NCI-H2227 (cell line): ENCODE results near the gene STAG2.

Source experiments
- DNase-seq: peaks from one replicate; lab custom pipeline; 2025; ENCODE audit not compliant: unreplicated experiment; lab: John Stamatoyannopoulos, UW

The STAG2 gene

DNA sequence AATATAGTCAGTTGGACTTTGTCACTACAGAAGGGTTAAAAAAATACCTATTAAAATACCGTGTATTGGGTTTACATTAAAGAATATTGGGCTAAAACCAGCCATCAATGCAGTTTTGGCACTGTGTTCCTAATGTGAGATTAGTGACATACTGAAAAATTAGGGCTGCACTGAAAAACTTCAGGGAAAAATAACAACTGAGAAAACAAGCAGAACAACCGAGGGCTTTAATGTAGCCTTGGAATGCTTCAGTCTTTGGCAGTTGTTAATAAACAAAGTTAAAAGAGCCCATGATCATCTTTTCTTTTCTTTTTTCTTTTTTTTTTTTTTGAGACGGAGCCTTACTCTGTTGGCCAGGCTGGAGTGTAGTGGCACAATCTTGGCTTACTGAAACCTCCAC lies 12.4 kb downstream of the STAG2 start:
- no peak for DNase-seq

DNA sequence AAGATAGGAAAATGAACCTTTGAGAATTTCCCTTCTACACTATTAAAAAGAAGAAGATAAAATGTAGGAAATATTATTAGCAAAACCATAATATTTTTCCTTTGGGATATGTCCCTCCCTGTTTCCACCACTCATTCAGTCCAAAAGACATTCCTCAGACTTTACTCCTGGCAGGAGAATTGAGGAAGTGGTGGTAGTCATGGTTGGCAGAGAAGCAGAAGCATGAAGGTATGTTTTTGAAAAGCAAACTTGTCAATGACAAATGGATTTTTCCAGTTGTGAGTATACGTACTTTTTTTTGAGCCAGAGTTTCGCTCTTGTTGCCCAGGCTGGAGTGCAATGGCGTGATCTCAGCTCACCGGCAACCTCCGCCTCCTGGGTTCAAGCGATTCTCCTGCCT lies 13.7 kb downstream of the STAG2 start:
- no peak for DNase-seq

DNA sequence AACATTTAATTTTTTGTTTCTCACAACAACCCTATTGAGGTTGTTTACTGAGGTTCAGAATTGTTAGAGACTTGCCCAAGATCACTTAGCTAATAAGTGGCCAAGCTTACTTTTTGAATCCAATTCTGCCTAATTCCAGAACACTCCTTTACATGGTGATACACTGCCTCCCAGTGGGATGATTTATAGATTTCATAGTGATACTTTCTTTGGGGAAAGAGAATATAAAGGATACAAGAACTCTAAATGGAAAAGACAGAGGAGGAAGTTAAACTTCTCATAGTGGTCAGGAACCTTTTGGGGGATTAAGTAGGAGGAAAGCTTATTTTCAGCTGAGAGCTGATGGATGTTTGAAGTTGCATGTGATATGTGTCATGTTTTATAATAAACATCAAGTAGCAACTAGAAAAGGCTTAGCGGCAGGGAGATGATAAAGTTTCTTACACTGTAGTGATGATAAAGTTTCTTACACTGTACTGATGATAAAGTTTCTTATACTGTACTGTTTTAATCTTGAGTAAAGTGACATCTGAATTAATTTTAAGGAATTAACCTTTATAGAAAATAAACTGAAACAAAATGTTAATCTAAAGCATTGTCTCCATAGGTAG lies 15.3 kb downstream of the STAG2 start:
- DNase-seq: peak; percentile 47

DNA sequence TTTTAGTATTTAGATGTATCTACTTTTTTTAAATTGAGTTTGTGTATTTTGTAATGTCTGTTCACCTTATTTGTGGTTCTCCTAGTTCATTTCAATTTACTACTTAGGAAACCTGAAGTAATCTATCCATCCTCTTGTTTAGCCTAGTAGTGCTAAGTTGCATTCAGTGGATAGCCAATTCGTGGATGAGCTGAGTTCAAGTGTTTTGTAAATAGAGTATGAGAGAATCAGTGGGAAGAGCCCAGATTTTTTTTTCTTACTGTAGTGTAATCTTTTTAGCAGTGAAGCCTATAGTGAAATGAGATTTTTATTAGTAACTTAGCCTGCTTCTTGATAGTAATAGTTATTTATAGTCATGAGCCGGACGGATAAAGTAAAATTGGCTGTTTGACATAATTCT lies 21.7 kb downstream of the STAG2 start:
- DNase-seq: no peak

DNA sequence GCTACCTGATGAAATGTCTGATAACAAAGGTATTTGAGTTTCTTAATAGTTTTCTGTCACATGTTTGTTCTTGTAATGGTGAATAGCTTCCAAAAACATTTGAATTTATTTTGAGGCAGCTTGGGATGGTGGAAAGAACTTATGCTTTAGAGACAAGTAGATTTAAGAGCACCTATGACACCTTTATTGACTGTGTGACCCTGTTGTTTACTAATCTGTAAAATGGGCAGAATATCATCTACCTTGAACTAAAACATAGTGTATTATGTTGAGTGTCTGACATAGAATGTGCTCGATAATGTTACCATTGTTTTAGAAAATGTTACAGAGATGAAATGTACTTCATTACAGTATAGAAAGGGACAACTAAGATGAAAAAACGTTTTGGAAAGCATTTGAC lies 24.9 kb downstream of the STAG2 start:
- no peak for DNase-seq

DNA sequence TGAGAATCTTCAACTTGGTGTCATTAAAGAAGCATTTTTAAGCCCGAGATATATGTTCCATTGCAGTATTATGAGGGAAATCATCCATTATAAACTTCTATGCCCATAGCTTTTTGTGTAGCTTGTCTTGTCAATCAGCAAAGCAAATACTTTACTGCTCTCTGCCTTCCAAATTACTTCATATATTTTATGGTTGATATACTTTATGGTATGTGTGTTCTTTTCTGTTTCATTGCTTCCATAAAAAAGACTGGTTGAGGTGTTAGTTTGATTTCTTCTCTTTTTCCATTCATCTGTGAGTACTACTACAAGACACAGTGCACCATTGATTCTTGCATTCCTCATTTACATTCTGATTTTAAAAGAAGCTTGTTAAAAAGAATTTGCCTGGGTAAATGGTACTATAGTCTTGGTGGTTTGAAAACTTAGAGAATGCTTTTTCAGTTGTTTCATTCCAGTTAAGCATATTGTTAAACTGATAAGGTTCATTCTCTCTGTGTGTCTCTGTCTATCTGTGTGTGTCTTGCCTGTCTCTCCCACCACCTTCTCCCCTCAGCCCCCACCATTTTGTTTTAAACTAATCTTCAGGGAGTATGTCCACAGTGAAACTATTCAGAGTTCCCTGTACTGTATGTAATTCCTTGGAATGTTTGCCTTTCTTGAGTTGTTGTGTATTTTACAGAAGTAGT lies 27.1 kb downstream of the STAG2 start:
- DNase-seq: no peak

DNA sequence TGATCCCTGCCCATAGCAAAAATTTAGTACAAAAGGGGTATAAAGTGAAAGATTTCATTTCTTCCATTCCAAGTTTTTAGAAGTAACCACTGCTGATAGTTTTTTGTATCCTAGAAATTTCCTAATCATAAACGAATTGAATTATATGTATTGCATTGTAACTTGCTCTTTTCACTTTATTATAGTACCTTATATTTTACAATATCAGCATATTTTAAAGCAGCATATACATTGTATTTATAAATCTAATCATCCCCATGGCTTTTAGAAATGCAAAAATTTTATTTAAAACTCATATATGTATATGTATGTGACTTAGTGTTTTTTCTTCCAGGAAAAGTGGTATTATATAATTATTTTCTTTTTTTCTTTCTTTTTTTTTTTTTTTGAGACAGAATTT lies 27.7 kb downstream of the STAG2 start:
- no peak for DNase-seq

DNA sequence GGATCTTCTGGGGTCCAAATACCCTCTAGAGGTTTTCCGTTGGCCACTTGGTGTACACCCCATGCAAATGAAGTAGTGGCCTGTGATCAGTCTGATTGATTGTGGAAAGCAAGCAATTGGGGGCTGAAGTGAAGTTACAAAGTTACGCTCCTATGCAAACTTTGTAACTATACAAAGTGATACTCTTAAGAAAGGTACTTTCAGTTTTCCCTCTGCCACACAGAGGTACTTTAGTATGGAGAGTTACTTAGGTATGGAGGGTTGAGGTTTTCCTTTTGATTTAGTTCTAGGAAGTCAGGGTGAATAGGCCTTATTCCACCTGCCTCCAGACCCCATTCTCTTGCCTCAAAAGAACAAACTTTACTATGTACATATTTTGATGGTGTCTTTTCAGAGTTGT lies 28.7 kb downstream of the STAG2 start:
- no peak for DNase-seq

DNA sequence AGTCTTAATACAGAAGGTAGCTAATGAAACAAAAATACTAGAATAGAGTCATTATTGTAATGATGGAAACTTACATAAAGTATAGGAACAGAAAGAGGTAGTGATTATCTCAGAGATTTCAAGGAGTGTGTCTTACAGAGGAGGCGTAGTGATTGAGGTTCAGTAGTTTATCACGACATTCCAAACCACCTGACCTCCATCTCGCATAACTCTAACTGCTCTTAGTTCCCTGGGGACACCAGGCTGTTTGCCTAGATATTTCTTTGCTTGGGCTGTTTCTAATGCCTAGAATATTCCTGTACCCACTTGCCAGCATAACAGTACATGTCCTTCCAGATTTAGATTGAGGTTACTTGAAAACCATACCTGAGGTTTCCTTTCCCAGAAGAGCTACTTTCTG lies 29.1 kb downstream of the STAG2 start:
- no peak for DNase-seq

DNA sequence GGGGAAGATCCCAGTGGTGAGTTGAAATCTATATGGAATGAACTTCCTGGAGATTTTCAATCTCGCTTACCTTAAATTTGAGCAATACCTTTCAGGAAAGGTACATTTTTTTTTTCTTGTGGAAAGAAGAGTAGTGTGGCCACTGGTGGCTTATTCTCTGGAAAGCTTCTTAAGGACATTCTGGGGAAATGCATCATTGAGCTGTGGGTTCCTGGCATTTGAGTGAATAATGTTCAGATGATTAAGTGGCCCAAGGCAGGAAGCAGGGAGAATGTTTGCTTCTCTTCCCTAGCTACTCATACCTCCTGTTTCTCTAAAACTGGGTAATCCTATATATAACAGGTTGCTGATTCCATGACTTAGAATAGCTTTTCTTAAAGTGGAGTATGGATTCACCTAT lies 31.8 kb downstream of the STAG2 start:
- no peak for DNase-seq

DNA sequence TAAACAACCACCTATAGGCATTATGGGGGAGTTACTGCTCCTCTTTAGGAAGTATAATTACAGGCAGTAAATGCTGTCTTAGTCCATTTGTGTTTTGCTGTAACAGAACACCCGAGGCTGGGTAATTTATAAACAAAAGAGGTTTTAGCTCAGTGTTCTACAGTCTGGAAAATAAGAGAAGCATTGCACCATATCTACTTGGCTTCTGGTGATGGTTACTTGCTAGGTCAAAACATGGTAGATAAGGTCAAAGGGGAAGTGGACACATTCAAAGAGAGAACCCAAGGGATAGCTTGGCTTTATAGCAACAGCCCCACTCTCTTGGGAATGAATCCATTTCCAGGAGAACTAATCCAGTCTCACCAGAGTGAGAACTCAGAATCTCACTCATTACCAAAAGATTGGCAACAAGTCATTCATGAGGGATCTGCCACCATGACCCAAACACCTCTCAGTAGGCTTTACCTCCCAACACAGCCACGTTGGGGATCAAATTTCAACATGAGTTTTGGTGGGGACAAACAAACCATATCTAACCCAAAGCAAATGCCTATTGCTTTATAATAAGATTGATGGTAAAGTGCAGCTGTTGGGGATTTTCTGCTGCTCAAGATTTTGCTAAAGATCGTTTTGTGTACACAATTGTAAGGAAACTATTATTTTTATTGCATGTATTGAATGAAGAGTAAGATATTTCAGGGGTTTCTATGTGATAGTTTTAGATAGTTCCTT lies 32.6 kb downstream of the STAG2 start:
- no peak for DNase-seq

DNA sequence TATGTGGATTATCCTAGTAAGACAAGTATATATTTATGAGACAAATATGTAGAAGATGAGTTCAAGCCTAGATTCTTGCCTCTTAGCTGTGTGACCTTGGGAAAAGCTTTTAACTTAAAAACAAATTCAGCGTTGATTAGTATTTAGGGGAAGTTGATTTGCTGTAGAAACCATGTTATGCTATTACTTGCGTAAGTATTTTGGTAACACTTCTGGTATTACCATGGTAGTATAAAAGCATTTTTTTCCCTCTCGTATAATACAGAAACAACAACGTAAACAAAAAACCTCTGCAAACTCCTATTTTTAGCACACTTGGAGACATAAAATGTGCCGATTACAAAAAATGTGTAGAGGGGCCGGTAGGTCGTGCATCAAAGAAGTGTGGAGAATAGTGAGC lies 33.2 kb downstream of the STAG2 start:
- no peak for DNase-seq

DNA sequence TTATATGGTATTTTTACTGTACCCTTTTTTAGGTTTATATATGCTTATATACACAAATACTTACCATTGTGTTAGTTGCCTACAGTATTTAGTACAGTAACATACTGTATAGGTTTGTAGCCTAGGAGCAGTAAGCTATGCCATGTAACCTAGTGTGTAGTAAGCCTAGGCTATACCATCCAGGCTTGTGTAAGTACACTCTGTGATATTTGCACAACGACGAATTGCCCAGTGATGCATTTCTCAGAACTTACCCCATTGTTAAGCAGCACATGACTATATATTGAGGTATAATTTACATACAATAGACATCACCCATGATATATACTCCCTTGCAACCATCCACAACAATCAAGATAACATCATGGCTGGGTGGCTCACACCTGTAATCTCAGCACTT lies 40.1 kb downstream of the STAG2 start:
- no peak for DNase-seq

DNA sequence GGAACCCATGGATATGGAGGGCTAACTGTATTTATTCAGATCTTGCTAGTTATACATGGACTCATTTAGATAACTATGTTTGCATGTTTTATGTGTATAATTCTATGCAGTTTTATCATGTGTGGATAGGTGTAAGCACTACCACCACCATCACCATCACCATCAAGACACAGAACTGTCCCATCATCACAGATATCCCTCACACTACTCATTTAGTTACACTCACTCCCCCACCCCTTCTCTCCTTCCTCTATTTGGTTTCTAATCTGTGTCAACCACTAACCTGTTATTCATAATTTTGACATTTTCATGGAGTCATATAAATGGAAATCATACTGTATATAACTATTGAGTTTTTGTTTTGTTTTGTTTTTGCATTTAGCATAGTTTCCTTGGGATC lies 43.7 kb downstream of the STAG2 start:
- DNase-seq: no peak

DNA sequence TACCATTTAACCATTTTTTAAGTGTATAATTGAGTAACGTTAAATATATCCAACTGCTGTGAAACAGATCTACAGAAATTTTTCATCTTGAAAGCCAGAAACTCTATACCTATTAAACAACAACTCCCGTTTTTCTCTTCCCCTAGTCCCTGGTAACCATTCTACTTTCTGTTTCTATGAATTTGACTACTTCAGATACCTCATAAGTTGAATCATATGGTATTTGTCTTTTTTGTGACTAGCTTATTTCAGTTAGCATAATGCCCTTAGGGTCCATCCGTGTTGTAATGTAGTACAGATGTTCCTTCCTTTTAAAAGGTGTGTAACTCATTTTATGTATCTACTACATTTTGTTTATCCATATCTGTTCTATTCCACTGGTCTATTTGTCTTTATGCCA lies 48.7 kb downstream of the STAG2 start:
- DNase-seq: no peak

DNA sequence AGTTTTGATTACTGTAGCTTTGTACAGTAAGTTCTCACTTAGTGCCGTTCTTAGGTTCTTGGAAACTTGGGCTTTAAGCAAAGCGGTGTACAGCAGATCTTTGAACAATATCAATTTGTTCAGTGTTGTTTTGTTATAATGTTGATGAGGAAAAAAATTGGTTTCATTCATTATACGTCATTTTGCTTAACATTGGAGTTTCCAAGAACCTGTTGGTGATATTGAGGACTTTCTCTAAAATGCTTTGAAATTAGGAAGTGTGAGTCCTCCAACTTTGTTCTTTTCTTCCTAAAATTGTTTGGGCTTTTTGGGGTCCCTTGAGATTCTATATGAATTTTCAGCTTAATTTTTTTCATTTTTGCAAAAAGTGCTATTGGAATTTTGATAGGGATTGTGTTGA lies 49.1 kb downstream of the STAG2 start:
- no peak for DNase-seq

DNA sequence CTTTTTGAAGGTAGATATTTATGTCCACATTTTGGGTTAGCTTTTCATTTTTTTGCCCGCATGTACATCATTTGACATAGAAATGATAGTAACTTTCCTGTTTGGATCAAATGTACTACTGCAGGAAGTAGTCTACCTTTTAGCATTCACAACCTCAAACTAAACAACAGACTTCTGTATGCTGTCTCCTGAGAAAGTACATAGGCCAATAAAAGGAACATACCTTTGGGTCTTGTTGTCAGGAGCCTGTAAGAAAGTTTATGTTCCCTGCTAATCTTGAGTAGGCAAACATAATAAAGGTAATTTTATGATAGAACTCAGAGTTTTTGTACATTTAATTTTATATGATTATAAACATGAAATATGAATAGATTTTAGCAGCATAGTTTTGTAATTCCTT lies 54.2 kb downstream of the STAG2 start:
- no peak for DNase-seq

DNA sequence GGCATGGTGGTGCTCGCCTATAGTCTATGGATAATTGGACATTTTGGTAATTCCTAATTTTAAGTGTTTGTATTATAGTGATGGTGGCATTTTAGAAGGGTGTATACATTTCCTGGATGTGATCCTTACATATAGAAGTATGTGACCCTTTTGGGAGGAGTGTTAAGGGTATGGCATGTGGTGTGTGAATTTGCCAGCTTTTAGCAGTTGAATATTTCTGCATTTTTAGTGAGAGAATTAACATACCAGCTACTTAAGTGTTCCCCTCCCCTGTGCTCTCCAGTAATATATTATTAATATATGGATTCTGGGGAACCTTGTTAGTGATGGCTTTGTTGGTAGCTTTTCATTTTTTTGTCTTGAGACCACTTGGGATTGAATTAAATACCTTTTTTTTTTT lies 55.3 kb downstream of the STAG2 start:
- DNase-seq: no peak

DNA sequence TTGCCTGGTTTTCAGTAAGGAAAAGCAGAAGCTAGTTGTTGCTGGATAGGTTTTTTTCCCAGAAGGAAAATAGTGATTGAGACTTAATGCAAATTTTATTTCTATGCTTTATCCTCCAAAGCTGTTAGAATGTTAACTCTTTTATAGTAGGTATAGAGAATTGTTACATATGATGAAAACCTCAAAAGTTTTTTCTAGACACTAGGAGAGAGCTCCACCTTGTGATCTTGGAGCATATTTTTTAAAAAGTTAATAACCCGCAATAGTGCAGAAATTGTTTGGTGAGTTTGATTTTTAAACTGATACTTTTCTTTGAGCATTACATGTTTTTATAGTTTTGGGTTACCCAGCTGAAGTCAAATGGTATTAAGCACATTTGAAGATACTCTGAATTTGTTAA lies 56.5 kb downstream of the STAG2 start:
- DNase-seq: no peak

DNA sequence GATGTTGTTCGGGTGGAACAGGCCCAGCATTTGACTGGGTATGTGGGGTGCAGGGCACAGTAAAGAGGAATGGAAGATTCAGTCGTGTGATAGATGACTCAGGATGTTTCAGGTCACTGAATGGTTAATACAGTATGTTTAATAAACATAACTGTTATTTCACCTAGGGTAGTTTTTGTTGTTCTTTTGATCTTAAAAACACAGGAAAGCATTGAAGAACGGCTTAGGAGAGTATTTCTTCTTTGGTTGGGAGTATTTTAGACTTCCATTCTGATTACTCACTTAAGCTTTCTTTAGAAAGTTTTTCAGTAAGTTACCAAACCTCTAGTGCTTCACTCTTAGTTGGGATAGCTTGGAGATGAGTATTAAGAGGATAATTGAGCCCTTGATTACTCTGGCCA lies 62.3 kb downstream of the STAG2 start:
- DNase-seq: no peak

DNA sequence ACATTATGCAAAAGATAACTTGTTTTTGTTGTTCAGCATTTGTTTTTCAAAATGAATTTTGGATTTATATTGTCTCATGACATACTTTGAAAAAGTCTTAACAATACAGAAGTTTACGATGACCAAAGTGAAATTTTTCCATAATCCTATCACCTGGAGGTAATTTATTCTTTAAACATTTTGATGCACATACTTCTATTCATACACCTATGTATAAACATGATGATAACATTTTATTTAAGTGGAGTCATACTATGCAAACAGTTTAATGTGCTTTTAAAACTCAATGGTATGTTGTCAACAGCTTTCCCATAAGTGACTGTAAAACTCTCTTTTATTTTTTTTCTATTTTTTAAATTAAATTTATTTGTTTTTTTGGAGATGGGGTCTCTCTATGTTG lies 65.0 kb downstream of the STAG2 start:
- no peak for DNase-seq

DNA sequence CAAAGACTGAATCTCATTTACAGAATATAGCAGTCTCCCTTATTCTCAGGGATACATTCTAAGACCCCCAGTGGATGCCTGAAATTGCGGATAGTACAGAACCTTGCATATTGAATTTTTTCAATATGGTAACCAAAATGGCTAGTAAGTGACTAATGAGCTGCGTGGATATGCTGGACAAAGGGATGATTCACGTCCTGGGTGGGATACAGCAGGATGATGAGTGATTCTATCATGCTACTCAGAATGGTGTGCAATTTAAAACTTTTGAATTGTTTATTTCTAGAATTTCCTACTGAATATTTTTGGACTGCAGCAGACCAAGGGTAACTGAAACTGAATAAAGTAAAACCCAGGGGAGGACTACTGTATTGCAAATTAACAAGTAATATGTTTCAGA lies 66.7 kb downstream of the STAG2 start:
- no peak for DNase-seq

DNA sequence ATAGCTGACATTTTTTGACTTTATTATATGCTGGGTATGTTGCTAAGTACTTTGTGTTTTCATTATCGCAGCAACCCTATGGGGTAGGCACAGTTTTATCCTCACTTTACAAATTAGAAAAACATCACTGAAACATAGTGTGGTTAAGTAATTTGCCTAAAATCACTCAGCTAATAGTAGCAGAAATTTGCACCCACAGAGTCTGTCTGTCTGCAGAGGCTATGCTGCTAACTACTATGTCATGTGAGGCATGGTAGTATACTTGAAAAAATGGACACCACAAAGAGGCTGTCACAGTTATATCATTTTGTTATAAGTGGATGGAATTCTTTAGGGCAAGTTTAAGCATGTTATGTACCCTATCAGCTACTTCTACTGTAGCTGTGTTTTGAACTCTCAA lies 69.0 kb downstream of the STAG2 start:
- no peak for DNase-seq
